Peyer's patch (tissue), 4 donors: ENCODE results near the gene RPS2.

Experiments used
- CTCF ChIP-seq, 6 experiments: fragments of 450-650 bp in 4 of 6; fragments of 200-600 bp in 2 of 6; sonication (generic) in 1 of 6; IDR thresholded peaks; one replicate each; pipeline ENCODE4 v1.5.1; 2017 to 2019; ENCODE audit warnings: antibody characterized with exemption in 6 of 6, mild to moderate bottlenecking in 3 of 6, moderate library complexity in 1 of 6
- POLR2A ChIP-seq, 2 donors: fragments of 450-650 bp; IDR thresholded peaks; one replicate each; pipeline ENCODE4 v1.5.1; 2017; ENCODE audit warnings: antibody characterized with exemption in 2 of 2, mild to moderate bottlenecking in 2 of 2, moderate library complexity in 2 of 2

GRCh38 chr16:2005646-2006045, 41.0 kb upstream of the RPS2 start:
- no peak for TF ChIP-seq CTCF (IDR thresholded peaks at IDR 0.05)
- TF ChIP-seq POLR2A (IDR thresholded peaks at IDR 0.05), result no peak
